Measurements from ENCODE around the gene PPIL1. TPM values are rescaled to one million over a fixed set of nuclear protein-coding genes. Genes with fewer than 3 reads are reported as not detected.

Gene PPIL1
- total and polyA plus RNA-seq, 10 of the 15 experiments (the other 5 are each of a cell fraction or from before 2014, with no cell fraction given): 39.5 to 95.8 (median 70.5) TPM

DNA sequence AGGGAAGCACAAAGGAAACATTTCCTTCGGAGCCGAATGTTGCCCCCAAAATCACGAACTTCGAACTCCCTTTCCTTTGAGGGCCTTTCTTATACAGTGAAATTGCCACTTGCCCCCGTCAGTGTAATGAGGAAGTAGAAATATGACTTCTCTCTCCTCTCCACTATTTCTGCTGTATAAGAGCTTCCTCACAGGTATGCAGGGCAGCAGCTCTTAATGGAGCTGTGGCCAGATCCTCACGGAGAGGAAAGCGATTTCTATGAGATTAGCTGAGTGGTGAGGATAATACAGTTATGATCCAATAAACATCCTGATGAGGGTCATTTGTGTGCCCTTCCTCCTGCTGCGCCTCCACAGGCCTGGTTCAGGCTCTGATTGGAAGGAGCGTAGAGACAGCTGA lies 24.6 kb downstream of the PPIL1 start:
- FAIRE-seq: no peak
- ATAC-seq: no peak
- H3K9ac ChIP-seq (ENCODE audit: control insufficient read depth, insufficient read depth, low read length): no peak overlapping the region
- no peaks in the 10 kb centered on the region for H4K20me1 ChIP-seq (ENCODE audit: control insufficient read depth, insufficient read depth)
- H3K79me2 ChIP-seq (ENCODE audit: control insufficient read depth, insufficient read depth, low read length): no peaks in the 10 kb centered on the region
- SMC1A ChIA-PET (ENCODE audit: uncharacterized antibody, unreplicated experiment): interaction anchor here (0.6 to 7.2 kb wide), 4 partner anchors 11 to 156 kb away, joined by 3 to 106 read pairs (median 4); partner anchors contain the start of gene FGD2
- POLR2A ChIA-PET: no interaction called here
- H3K27me3 ChIP-seq (replicated peaks in 1 of 2; ENCODE audit: control insufficient read depth in 2 of 2, insufficient read depth in 2 of 2, low read length in 1 of 2): no peaks in the 10 kb centered on the region
- H3K4me1 ChIP-seq (ENCODE audit: control insufficient read depth, insufficient read depth, low read length): no peaks in the 10 kb centered on the region
- in situ Hi-C loops (cut with MboI) (no loop called here), intact Hi-C loops (cut with micrococcal nuclease; ENCODE audit: unreplicated experiment) (loop anchor here (5.0 to 10.0 kb wide), 2 partner anchors 68 to 225 kb away; no protein-coding TSS in a partner anchor)
- TF ChIP-seq EGR1 (IDR thresholded peaks at IDR 0.05; ENCODE audit: borderline replicate concordance in 1 of 2, low read depth in 2 of 2, low read length in 2 of 2) (no peak), CHD2 (IDR thresholded peaks at IDR 0.05; ENCODE audit: borderline replicate concordance, low read depth, low read length) (no peak), IRF4 (IDR thresholded peaks at IDR 0.05; ENCODE audit: low read depth, low read length) (no peak), NFIC (IDR thresholded peaks at IDR 0.05; ENCODE audit: low read depth, low read length) (no peak), BCL11A (IDR thresholded peaks at IDR 0.05; ENCODE audit: low read depth, low read length) (no peak), YBX1 (IDR thresholded peaks at IDR 0.05) (no peak), NFYB (IDR thresholded peaks at IDR 0.05; ENCODE audit: insufficient read depth, low read depth, low read length) (no peak)
- TF ChIP-seq, protein P1, sequence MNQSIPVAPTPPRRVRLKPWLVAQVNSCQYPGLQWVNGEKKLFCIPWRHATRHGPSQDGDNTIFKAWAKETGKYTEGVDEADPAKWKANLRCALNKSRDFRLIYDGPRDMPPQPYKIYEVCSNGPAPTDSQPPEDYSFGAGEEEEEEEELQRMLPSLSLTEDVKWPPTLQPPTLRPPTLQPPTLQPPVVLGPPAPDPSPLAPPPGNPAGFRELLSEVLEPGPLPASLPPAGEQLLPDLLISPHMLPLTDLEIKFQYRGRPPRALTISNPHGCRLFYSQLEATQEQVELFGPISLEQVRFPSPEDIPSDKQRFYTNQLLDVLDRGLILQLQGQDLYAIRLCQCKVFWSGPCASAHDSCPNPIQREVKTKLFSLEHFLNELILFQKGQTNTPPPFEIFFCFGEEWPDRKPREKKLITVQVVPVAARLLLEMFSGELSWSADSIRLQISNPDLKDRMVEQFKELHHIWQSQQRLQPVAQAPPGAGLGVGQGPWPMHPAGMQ (IDR thresholded peaks at IDR 0.05; ENCODE audit: borderline replicate concordance): no peak
- no peak overlapping the region for H3K4me3 ChIP-seq
- RAD21 ChIA-PET (ENCODE audit: unreplicated experiment): interaction anchor here (4.0 to 6.2 kb wide), 2 partner anchors 85 to 168 kb away, joined by 20 to 49 read pairs; no protein-coding TSS in a partner anchor
- WGBS (ENCODE audit: insufficient coverage, insufficient replicate concordance, low lambda C conversion rate, missing lambda C conversion rate): 81% methylated on average over 9 of the region's 9 CpGs
- no TSS peak for BruUV-seq (replicated peaks)
- DNase-seq (ENCODE audit: low read depth, low spot score): no peak
- no peaks in the 10 kb centered on the region; the same call in 2 of the 3 replicates for H3K9me3 ChIP-seq (replicated peaks; ENCODE audit: control insufficient read depth, insufficient read depth, low read length)
- H3K4me2 ChIP-seq (ENCODE audit: control insufficient read depth, insufficient read depth): no peak overlapping the region
- CTCF ChIA-PET: interaction anchor here (0.9 to 5.4 kb wide), 12 partner anchors 12 to 235 kb away, joined by 3 to 147 read pairs (median 9); partner anchors contain the start of genes C6orf89 and PPIL1
- no peak overlapping the region for H2AFZ ChIP-seq (ENCODE audit: control insufficient read depth, low read depth, low read length)
- no peak overlapping the region for H3K27ac ChIP-seq (ENCODE audit: control insufficient read depth, insufficient read depth)
- H3K36me3 ChIP-seq (ENCODE audit: control insufficient read depth in 2 of 2, insufficient read depth in 2 of 2, low read length in 1 of 2): no peaks in the 10 kb centered on the region; a peak in 2 of 4 replicates

Measured in GM12878 (cell line).